HCT116 (cell line): Measurements from ENCODE around the gene CFAP43. TPM values are rescaled to one million over a fixed set of nuclear protein-coding genes. Genes with fewer than 3 reads are reported as not detected.

Experiments used
- ATAC-seq: fragments of 200-7000 bp; cut with Tn5 transposase; 2 replicates; pipeline ENCODE4 v1.9.1; 2020; ENCODE audit warnings: mild to moderate bottlenecking, moderate library complexity
- BruUV-seq: library from RNA; stranded (reverse); fragments of 400-500 nt; replicated peaks from 2 replicates; lab custom pipeline; 2021; lab: Mats Ljungman, UMichigan
- CTCF ChIA-PET: fragments of 300-600 bp; sonication (Branson Sonifier 250); formaldehyde crosslinking; loops from one replicate; lab custom pipeline; 2021; ENCODE audit warnings: antibody characterized with exemption; lab: Charles Lee
- POLR2A ChIA-PET: fragments of 300-600, 350-600 bp; sonication (Branson Sonifier 250); formaldehyde crosslinking; loops from one replicate; lab custom pipeline; 2021; ENCODE audit warnings: antibody characterized with exemption; lab: Charles Lee
- RAD21 ChIA-PET, 2 experiments: fragments of 300-600 bp; sonication (Branson Sonifier 250); formaldehyde crosslinking; loops; one replicate each; lab custom pipeline; 2023; ENCODE audit warnings: low total read pairs in 2 of 2; ENCODE audit not compliant: uncharacterized antibody in 2 of 2, unreplicated experiment in 2 of 2, low non-redundant PET in 1 of 2; lab: Charles Lee
- DNase-seq: peaks from one replicate; pipeline ENCODE4 v3.0.0-alpha.2; 2010; ENCODE audit warnings: low read depth, low spot score
- H2AFZ ChIP-seq: fragments of 200-600 bp; shearing (Covaris generic), sonication (generic); 2 replicates; pipeline ENCODE4 v1.6.1; 2017; ENCODE audit warnings: low read depth, mixed run types, mixed read lengths, antibody characterized with exemption, low read length; ENCODE audit not compliant: poor library complexity, severe bottlenecking
- H3K27ac ChIP-seq: 2 replicates; pipeline ENCODE4 v1.5.1; 2012; ENCODE audit warnings: low read depth, low read length
- H3K27me3 ChIP-seq: fragments of 200-600 bp; sonication (generic); 2 replicates; pipeline ENCODE4 v1.6.1; 2016; ENCODE audit warnings: mixed run types, low read length, mixed read lengths; ENCODE audit not compliant: insufficient read depth
- H3K36me3 ChIP-seq, 2 experiments: fragments of 200-500 bp in 1 of 2; fragments of 200-600 bp in 1 of 2; sonication (Bioruptor generic) in 1 of 2; sonication (generic) in 1 of 2; 2 replicates each; pipeline versions ENCODE4 v1.5.1 to v1.6.1; 2014 to 2016; ENCODE audit warnings: low read length in 2 of 2, inconsistent platforms in 1 of 2, mixed read lengths in 1 of 2, mixed run types in 1 of 2; ENCODE audit not compliant: insufficient read depth in 2 of 2, control insufficient read depth in 1 of 2
- H3K4me1 ChIP-seq, 2 experiments: fragments of 200-600 bp in 1 of 2; sonication (generic) in 1 of 2; 2 replicates each; pipeline versions ENCODE4 v1.5.1 to v1.6.1; 2012 to 2017; ENCODE audit warnings: low read length in 2 of 2, inconsistent platforms in 1 of 2, mild to moderate bottlenecking in 1 of 2, mixed read lengths in 1 of 2, mixed run types in 1 of 2, moderate library complexity in 1 of 2; ENCODE audit not compliant: insufficient read depth in 2 of 2, control insufficient read depth in 1 of 2
- H3K4me2 ChIP-seq: fragments of 200-600 bp; sonication (generic); 2 replicates; pipeline ENCODE4 v1.6.1; 2017; ENCODE audit warnings: mixed run types, low read length, mixed read lengths
- H3K4me3 ChIP-seq, 2 experiments: fragments of 200-600 bp in 1 of 2; sonication (generic) in 1 of 2; replicated peaks in 1 of 2; 2 replicates each; pipeline ENCODE4 v1.5.1; 2011 to 2016; ENCODE audit warnings: low read length in 2 of 2, control low read depth in 1 of 2, low read depth in 1 of 2, mild to moderate bottlenecking in 1 of 2, mixed read lengths in 1 of 2, mixed run types in 1 of 2
- H3K79me2 ChIP-seq: fragments of 200-600 bp; sonication (generic); 2 replicates; pipeline ENCODE4 v1.6.1; 2017; ENCODE audit warnings: mild to moderate bottlenecking, mixed run types, low read length, moderate library complexity, mixed read lengths; ENCODE audit not compliant: insufficient read depth
- H3K9ac ChIP-seq: fragments of 200-600 bp; sonication (generic); 2 replicates; pipeline ENCODE4 v1.6.1; 2016; ENCODE audit warnings: low read length, mixed read lengths
- H3K9me2 ChIP-seq: fragments of 200-600 bp; sonication (generic), shearing (Covaris generic); 2 replicates; pipeline ENCODE4 v1.6.1; 2017; ENCODE audit warnings: mixed run types, mild to moderate bottlenecking, moderate library complexity; ENCODE audit not compliant: insufficient read depth
- H3K9me3 ChIP-seq, 2 experiments: fragments of 200-500 bp in 1 of 2; fragments of 200-600 bp in 1 of 2; sonication (Bioruptor generic) in 1 of 2; sonication (generic) in 1 of 2; 2 replicates each; pipeline ENCODE4 v1.6.1; 2014 to 2017; ENCODE audit warnings: low read length in 2 of 2, mixed read lengths in 2 of 2, inconsistent platforms in 1 of 2, low read depth in 1 of 2, mild to moderate bottlenecking in 1 of 2, mixed run types in 1 of 2, moderate library complexity in 1 of 2; ENCODE audit not compliant: control insufficient read depth in 1 of 2, insufficient read depth in 1 of 2
- H4K20me1 ChIP-seq: fragments of 200-600 bp; sonication (generic), shearing (Covaris generic); 2 replicates; pipeline ENCODE4 v1.6.1; 2017; ENCODE audit warnings: mixed run types, mild to moderate bottlenecking, moderate library complexity; ENCODE audit not compliant: insufficient read depth
- CBX3 ChIP-seq: IDR thresholded peaks from 2 replicates; pipeline ENCODE4 v1.6.1; 2012; ENCODE audit warnings: low read depth
- CEBPB ChIP-seq: IDR thresholded peaks from 2 replicates; pipeline ENCODE4 v1.6.1; 2012; ENCODE audit warnings: low read depth
- CTCF ChIP-seq, 3 experiments: fragments of 200-600 bp in 1 of 3; sonication (generic) in 1 of 3; IDR thresholded peaks in 2 of 3; conservative IDR thresholded peaks in 1 of 3; 2 replicates each; pipeline ENCODE4 v1.5.1; 2012 to 2017; ENCODE audit warnings: low read depth in 2 of 3, low read length in 2 of 3, antibody characterized with exemption in 1 of 3, borderline replicate concordance in 1 of 3, control low read depth in 1 of 3, mild to moderate bottlenecking in 1 of 3, mixed read lengths in 1 of 3, mixed run types in 1 of 3, moderate library complexity in 1 of 3; ENCODE audit not compliant: insufficient read depth in 1 of 3
- EGR1 ChIP-seq: IDR thresholded peaks from 2 replicates; pipeline ENCODE4 v1.6.1; 2012; ENCODE audit warnings: low read depth
- ELF1 ChIP-seq: IDR thresholded peaks from 2 replicates; pipeline ENCODE4 v1.6.1; 2012; ENCODE audit warnings: low read depth, borderline replicate concordance
- EZH2 ChIP-seq: fragments of 200-600 bp; sonication (generic); IDR thresholded peaks from 2 replicates; pipeline ENCODE4 v1.6.1; 2017; ENCODE audit warnings: antibody characterized with exemption, mixed run types
- EZH2phosphoT487 ChIP-seq: fragments of 200-600 bp; IDR thresholded peaks from 2 replicates; pipeline ENCODE4 v1.6.1; 2018; ENCODE audit warnings: antibody characterized with exemption, borderline replicate concordance
- FOSL1 ChIP-seq: IDR thresholded peaks from 2 replicates; pipeline ENCODE4 v1.6.1; 2012; ENCODE audit warnings: low read depth
- JUND ChIP-seq: IDR thresholded peaks from 2 replicates; pipeline ENCODE4 v1.6.1; 2012
- MAX ChIP-seq: IDR thresholded peaks from 2 replicates; pipeline ENCODE4 v1.6.1; 2012
- POLR2A ChIP-seq: IDR thresholded peaks from 2 replicates; pipeline ENCODE4 v1.7.0; 2011; ENCODE audit warnings: borderline replicate concordance; ENCODE audit not compliant: insufficient read depth, insufficient read length; ENCODE audit errors: extremely low read depth
- POLR2AphosphoS5 ChIP-seq: IDR thresholded peaks from 2 replicates; pipeline ENCODE4 v1.6.1; 2011; ENCODE audit warnings: mild to moderate bottlenecking, low read depth, low read length, moderate library complexity
- SIN3A ChIP-seq: IDR thresholded peaks from 2 replicates; pipeline ENCODE4 v1.6.1; 2012; ENCODE audit warnings: low read depth
- SP1 ChIP-seq: IDR thresholded peaks from 2 replicates; pipeline ENCODE4 v1.6.1; 2012; ENCODE audit warnings: low read depth
- SRF ChIP-seq: IDR thresholded peaks from 2 replicates; pipeline ENCODE4 v1.6.1; 2012; ENCODE audit warnings: low read depth
- YY1 ChIP-seq: IDR thresholded peaks from 2 replicates; pipeline ENCODE4 v1.6.1; 2011; ENCODE audit warnings: low read length, low read depth, moderate library complexity, mild to moderate bottlenecking; ENCODE audit not compliant: insufficient replicate concordance; ENCODE audit errors: extremely low read depth
- ZFX ChIP-seq: fragments of 450-650 bp; IDR thresholded peaks from 2 replicates; pipeline ENCODE4 v1.6.1; 2017
- ZNF274 ChIP-seq: fragments of 200-500 bp; sonication (Bioruptor generic); IDR thresholded peaks from 2 replicates; pipeline ENCODE4 v1.6.1; 2014; ENCODE audit warnings: mild to moderate bottlenecking, low read depth, low read length, inconsistent platforms
- intact Hi-C: fragments of 100-400 bp; cut with micrococcal nuclease; formaldehyde crosslinking; loops from 2 replicates; pipeline ENCODE4 v1.10.0; 2022
- total RNA-seq: library from RNA; stranded (reverse); gene quantifications from one replicate; pipeline ENCODE4 v1.2.1, GENCODE V29; 2021; ENCODE audit not compliant: unreplicated experiment
- TF ChIP-seq, protein P1 (sequence below): IDR thresholded peaks from 2 replicates; pipeline ENCODE4 v1.6.1; 2012

CFAP43 gene
- total RNA-seq, 1 experiment from 2014 or later, result 4.0 TPM

DNA sequence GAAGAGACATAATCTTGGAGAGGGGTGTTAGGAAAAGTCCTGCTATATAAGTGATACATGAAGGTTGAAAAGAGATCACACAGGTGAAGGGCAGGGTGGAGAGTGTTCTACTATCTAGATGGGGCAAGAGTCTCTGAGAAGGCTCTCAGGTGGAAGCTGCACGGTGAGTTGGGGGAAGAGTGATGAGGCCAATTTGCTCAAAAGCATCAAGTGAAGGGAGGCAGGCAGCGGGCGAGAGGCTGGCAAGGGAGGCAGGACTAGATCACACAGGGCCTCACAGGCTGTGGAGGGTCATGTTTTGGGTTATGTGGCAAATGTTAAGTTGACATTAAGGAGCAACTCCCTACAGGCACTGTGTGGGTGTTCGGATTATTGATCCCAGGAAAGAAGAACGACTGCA, 143.9 kb downstream of the CFAP43 start:
- no TSS peak for BruUV-seq
- no peaks in the 10 kb centered on the region for H3K9me2 ChIP-seq
- H3K9me3 ChIP-seq, result peaks cover 0 to 23% of the 10 kb centered on the region in 2 experiments; a peak in 1 of 4 replicates
- DNase-seq (no peak), ATAC-seq (no peak)
- H3K36me3 ChIP-seq, result peaks cover 0 to 11% of the 10 kb centered on the region in 2 experiments; a peak in 1 of 4 replicates
- no peak overlapping the region for H3K27ac ChIP-seq
- TF ChIP-seq CEBPB, result no peak
- no peak for TF ChIP-seq ELF1
- no peak for TF ChIP-seq POLR2AphosphoS5
- H4K20me1 ChIP-seq, result no peaks in the 10 kb centered on the region
- no peak overlapping the region for H3K9ac ChIP-seq
- intact Hi-C loops, result no loop called here
- peaks cover 5 to 26% of the 10 kb centered on the region in 2 experiments; a peak in 3 of 4 replicates for H3K4me1 ChIP-seq
- no peak overlapping the region for H2AFZ ChIP-seq
- ChIA-PET RAD21 (no interaction called here), CTCF (no interaction called here), POLR2A (no interaction called here)
- no peaks in the 10 kb centered on the region for H3K79me2 ChIP-seq
- no peaks in the 10 kb centered on the region for H3K27me3 ChIP-seq
- no peak overlapping the region for H3K4me3 ChIP-seq
- H3K4me2 ChIP-seq, result no peak overlapping the region

DNA sequence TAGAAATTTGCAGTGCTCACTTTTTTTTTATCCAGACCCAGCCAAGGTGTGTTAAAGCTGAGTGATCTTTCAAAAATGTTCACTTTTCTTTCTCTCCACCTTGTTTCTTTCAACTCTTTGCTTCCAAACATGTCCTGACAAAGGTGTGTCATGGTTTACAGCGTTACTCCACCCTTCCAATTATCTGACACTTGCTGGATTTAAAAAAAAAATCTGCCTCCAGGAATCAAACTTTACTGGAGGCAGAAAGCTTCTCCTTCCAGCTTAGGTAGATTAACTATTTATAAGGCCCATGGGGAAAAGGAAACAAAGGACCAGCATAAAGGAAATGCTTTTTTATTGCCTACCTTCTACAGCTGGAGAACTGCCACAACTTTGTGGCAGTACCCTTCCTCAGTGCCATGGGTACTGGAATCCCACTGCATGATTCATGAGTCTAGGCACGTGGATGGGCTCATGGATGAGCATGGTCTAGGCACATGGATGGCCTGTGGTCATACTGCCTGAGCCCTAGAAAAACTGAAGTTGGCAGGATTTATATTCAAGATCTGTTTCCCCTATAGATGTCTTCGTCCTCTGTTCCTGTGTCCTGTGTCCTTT, 146.3 kb downstream of the CFAP43 start, which contains the start of gene COL17A1:
TSS of gene COL17A1 (minus strand) at position 80 of the 600 bp plus-strand sequence. CDS start 5,207 bp downstream, outside the sequence.
- no peak for DNase-seq
- H3K79me2 ChIP-seq, result no peaks in the 10 kb centered on the region
- peak; percentile 30 for ATAC-seq
- ChIA-PET RAD21 (no interaction called here), POLR2A (no interaction called here), CTCF (no interaction called here)
- no peak within 1 kb of the TSS for H3K4me3 ChIP-seq
- H3K9ac ChIP-seq, result no peak within 1 kb of the TSS
- intact Hi-C loops, result no loop called here
- no peaks in the 10 kb centered on the region for H3K27me3 ChIP-seq
- H3K9me3 ChIP-seq, result peaks cover 0 to 2% of the 10 kb centered on the region in 2 experiments; a peak in 1 of 4 replicates
- BruUV-seq, result no TSS peak
- H3K36me3 ChIP-seq, result no peaks in the 10 kb centered on the region
- H3K4me1 ChIP-seq, result peaks cover 6 to 23% of the 10 kb centered on the region in 2 experiments; a peak in 3 of 4 replicates
- no peaks in the 10 kb centered on the region for H3K9me2 ChIP-seq
- no peaks in the 10 kb centered on the region for H4K20me1 ChIP-seq
- no peak within 1 kb of the TSS for H3K27ac ChIP-seq
- H3K4me2 ChIP-seq, result peak within 1 kb of the TSS; percentile 15
- peak within 1 kb of the TSS; percentile 92 for H2AFZ ChIP-seq
- peak; percentile 77 for TF ChIP-seq MAX
- TF ChIP-seq EZH2phosphoT487, result no peak
- TF ChIP-seq ZFX, result no peak
- no peak for TF ChIP-seq ZNF274
- TF ChIP-seq, protein P1, sequence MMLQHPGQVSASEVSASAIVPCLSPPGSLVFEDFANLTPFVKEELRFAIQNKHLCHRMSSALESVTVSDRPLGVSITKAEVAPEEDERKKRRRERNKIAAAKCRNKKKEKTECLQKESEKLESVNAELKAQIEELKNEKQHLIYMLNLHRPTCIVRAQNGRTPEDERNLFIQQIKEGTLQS, result no peak
- no peak; the same call in 1 of the 2 replicates for TF ChIP-seq SP1
- TF ChIP-seq EGR1, result 0 out of 2 replicates have a peak, but pooled peaks have one; percentile 21
- TF ChIP-seq CTCF (IDR thresholded peaks at IDR 0.05 in 2 of 3, conservative IDR thresholded peaks at IDR 0.05 in 1 of 3; ENCODE audit: borderline replicate concordance in 1 of 3, insufficient read depth in 1 of 3, low read depth in 2 of 3, low read length in 2 of 3), result no peak
- TF ChIP-seq ELF1, result no peak
- no peak for TF ChIP-seq YY1
- peak; percentile 38; the same call in 1 of the 2 replicates for TF ChIP-seq SRF
- no peak for TF ChIP-seq FOSL1
- TF ChIP-seq POLR2A, result no peak
- no peak for TF ChIP-seq EZH2
- 0 out of 2 replicates have a peak, but pooled peaks have one; percentile 16 for TF ChIP-seq JUND
- no peak for TF ChIP-seq SIN3A
- no peak for TF ChIP-seq CEBPB
- TF ChIP-seq CBX3, result peak; percentile 9; the same call in 1 of the 2 replicates
